Naive thymus-derived CD8-positive, alpha-beta T cell (primary cell): ENCODE results near the gene LIPG. TPM values are rescaled to one million over a fixed set of nuclear protein-coding genes. Genes with fewer than 3 reads are reported as not detected.

Source experiments
- ATAC-seq, 2 donors: fragments of 150-1000 bp; cut with Tn5 transposase in 1 of 2; sonication (Bioruptor Pico), chemical (Tn5 transposase) in 1 of 2; 1 replicate in 1 of 2; 2 replicates in 1 of 2; pipeline ENCODE4 v1.10.0; 2021; ENCODE audit warnings: mild to moderate bottlenecking in 2 of 2, moderate library complexity in 2 of 2
- POLR2A ChIA-PET: fragments of 350-600 bp; sonication (Branson Sonifier 250); formaldehyde crosslinking; loops from one replicate; lab custom pipeline; 2021; ENCODE audit warnings: antibody characterized with exemption; lab: Charles Lee
- DNase-seq, 10 donors: peaks; one replicate each; pipeline versions ENCODE4 v3.0.0 to v3.0.0-alpha.2; 2020 to 2022
- H3K27ac Mint-ChIP-seq, 10 donors: one replicate each; pipeline ENCODE4 v1.8.0; 2020 to 2022; ENCODE audit warnings: mild to moderate bottlenecking in 10 of 10, mixed read lengths in 10 of 10, moderate library complexity in 4 of 10, inconsistent platforms in 1 of 10
- H3K27me3 Mint-ChIP-seq, 5 donors: one replicate each; pipeline ENCODE4 v1.8.0; 2021 to 2022; ENCODE audit warnings: mixed read lengths in 5 of 5
- H3K36me3 Mint-ChIP-seq, 3 donors: one replicate each; pipeline ENCODE4 v1.8.0; 2020 to 2022; ENCODE audit warnings: mixed read lengths in 3 of 3, mild to moderate bottlenecking in 2 of 3, inconsistent platforms in 1 of 3
- H3K4me1 Mint-ChIP-seq, 4 donors: one replicate each; pipeline ENCODE4 v1.8.0; 2021 to 2022; ENCODE audit warnings: mixed read lengths in 4 of 4
- H3K4me3 Mint-ChIP-seq, 10 donors: one replicate each; pipeline ENCODE4 v1.8.0; 2020 to 2022; ENCODE audit warnings: mild to moderate bottlenecking in 10 of 10, mixed read lengths in 10 of 10, moderate library complexity in 6 of 10, inconsistent platforms in 1 of 10
- H3K9me3 Mint-ChIP-seq, 9 donors: one replicate each; pipeline ENCODE4 v1.8.0; 2020 to 2022; ENCODE audit warnings: mixed read lengths in 9 of 9, mild to moderate bottlenecking in 3 of 9, inconsistent platforms in 1 of 9, moderate library complexity in 1 of 9
- polyA plus RNA-seq, 3 donors: library from polyadenylated mRNA; unstranded; fragments of 300-500 nt; fragmentation: Illumina TruSeq; gene quantifications; one replicate each; pipeline ENCODE4 v1.2.3, GENCODE V29; 2021
- total RNA-seq, 8 experiments: library from RNA in 2 of 8; stranded (reverse) in 2 of 8; gene quantifications; one replicate each; pipeline ENCODE4 v1.2.3 and lab custom pipeline; 2021 to 2026

Gene LIPG
- total and polyA plus RNA-seq, 5 experiments from 2014 or later = not detected

DNA sequence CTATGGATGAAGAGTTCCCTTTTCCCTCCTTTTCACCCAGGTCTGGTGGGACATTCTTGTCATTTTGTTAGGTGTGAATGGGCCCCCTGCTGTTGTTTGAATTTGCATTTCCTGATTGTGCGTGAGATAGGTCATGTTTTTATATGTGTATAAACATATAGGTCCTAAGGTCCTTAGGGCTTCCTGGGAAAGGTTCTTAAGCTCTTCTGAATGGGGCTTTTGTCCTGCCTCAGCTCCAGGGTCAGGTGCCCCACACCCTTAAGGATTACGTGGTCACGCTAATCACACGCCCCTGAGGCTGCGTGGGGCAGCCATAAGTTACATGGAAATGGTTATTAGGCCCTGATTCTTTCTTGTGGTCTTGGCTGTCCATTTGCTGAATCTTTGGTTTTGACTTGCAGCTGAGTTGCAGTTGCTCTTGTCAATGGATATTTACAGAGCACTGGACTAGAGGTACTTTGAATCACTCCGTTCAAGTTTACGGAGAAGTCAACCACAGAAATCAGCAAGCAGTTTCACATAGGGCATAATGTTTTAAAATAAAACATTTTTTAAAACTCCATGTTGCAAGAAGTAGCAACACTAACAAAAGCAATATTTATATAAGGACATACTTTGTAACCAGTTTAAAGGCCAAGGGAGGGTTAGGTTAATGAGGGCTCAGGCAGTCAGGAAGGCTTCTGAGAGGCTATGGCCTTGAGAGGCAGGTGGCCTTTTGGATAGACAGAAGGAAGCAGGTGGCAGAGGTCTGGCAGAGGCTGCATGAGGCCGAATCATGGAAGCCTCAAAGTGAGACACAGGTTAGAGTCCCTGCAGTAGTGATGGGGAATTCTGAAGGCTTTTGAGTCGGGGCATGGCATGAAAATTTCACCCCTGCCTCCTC is 24.2 kb downstream of the LIPG start:
- POLR2A ChIA-PET = no interaction called here
- DNase-seq (no peak), ATAC-seq (no peak)
- Mint-ChIP-seq H3K27me3 (peaks cover 6 to 21% (median 9%) of the 10 kb centered on the region in 5 donors), H3K9me3 (no peaks in the 10 kb centered on the region), H3K4me3 (no peak overlapping the region), H3K4me1 (no peaks in the 10 kb centered on the region), H3K36me3 (no peaks in the 10 kb centered on the region), H3K27ac (no peak overlapping the region)

DNA sequence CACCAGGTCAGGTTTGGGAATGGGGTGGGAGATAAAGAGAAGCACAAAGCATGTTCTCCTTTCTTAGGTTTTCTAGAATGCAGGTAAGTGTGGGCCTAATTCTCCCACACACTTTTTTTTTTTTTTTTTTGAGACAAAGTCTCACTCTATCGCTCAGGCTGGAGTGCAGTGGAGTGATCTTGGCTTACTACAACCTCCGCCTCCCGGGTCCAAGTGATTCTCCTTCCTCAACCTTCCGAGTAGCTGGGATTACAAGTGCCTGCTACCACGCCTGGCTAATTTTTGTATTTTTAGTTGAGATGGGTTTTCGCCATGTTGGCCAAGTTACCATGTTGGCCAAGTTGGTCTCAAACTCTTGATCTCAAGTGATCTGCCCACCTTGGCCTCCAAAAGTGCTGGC is 26.3 kb downstream of the LIPG start:
- no peaks in the 10 kb centered on the region for H3K4me1 Mint-ChIP-seq
- peaks cover 3 to 12% (median 4%) of the 10 kb centered on the region in 5 donors for H3K27me3 Mint-ChIP-seq
- ATAC-seq = no peak
- no peak for DNase-seq
- H3K36me3 Mint-ChIP-seq = no peaks in the 10 kb centered on the region
- H3K4me3 Mint-ChIP-seq = no peak overlapping the region
- peak overlapping the region in 1 of 10 donors; percentile 43 for H3K27ac Mint-ChIP-seq
- H3K9me3 Mint-ChIP-seq = no peaks in the 10 kb centered on the region
- POLR2A ChIA-PET = no interaction called here

DNA sequence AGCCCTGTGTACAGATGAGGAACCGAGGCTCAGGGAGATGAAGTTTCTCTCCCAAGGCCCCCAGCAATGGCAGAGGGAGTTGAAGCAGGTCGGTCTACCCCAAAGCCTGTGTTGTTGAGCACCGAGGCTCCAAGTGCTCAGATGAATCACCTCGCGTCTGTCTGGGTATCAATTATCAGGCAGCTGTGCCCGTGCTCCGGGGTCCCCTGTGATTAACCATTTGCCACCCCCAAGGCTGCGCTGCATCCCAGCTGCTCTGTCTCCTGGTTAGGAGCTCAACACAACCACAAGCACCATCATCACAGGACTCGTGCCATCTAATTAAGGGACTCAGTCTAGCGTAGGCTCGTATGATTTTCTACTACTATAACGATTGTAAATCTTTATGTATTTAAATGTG is 27.1 kb downstream of the LIPG start:
- DNase-seq = no peak
- Mint-ChIP-seq H3K27ac (no peak overlapping the region), H3K36me3 (no peaks in the 10 kb centered on the region), H3K4me3 (no peak overlapping the region), H3K9me3 (no peaks in the 10 kb centered on the region), H3K4me1 (no peaks in the 10 kb centered on the region), H3K27me3 (peaks cover 0 to 8% (median 5%) of the 10 kb centered on the region in 5 donors)
- no peak for ATAC-seq
- POLR2A ChIA-PET = no interaction called here

DNA sequence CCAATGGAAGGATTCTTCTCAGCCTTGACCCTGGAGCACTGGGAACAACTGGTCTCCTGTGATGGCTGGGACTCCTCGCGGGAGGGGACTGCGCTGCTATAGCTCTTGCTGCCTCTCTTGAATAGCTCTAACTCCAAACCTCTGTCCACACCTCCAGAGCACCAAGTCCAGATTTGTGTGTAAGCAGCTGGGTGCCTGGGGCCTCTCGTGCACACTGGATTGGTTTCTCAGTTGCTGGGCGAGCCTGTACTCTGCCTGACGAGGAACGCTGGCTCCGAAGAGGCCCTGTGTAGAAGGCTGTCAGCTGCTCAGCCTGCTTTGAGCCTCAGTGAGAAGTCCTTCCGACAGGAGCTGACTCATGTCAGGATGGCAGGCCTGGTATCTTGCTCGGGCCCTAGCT is 28.8 kb downstream of the LIPG start:
- H3K4me1 Mint-ChIP-seq = no peaks in the 10 kb centered on the region
- H3K4me3 Mint-ChIP-seq = no peak overlapping the region
- H3K36me3 Mint-ChIP-seq = no peaks in the 10 kb centered on the region
- ATAC-seq = no peak
- POLR2A ChIA-PET = no interaction called here
- H3K27ac Mint-ChIP-seq = no peak overlapping the region
- no peak for DNase-seq
- H3K9me3 Mint-ChIP-seq = no peaks in the 10 kb centered on the region
- peaks cover 0 to 9% (median 7%) of the 10 kb centered on the region in 5 donors for H3K27me3 Mint-ChIP-seq

DNA sequence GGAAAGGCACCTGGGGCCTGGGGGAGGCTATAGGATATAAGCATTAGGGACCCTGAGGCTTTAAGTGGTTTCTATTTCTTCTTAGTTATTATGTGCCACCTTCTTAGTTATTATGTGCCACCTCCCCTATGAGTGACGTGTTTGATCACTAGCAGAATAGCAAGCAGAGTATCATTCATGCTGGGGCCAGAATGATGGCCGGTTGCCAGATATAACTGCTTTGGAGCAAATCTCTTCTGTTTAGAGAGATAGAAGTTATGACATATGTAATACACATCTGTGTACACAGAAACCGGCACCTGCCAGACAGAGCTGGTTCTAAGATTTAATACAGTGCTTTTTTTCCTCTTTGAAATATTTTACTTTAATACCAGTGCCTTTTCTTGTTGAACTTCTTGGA is 29.4 kb downstream of the LIPG start:
- H3K4me3 Mint-ChIP-seq = no peak overlapping the region
- POLR2A ChIA-PET = no interaction called here
- H3K36me3 Mint-ChIP-seq = no peaks in the 10 kb centered on the region
- no peak for DNase-seq
- no peaks in the 10 kb centered on the region for H3K4me1 Mint-ChIP-seq
- H3K27ac Mint-ChIP-seq = no peak overlapping the region
- H3K9me3 Mint-ChIP-seq = no peaks in the 10 kb centered on the region
- H3K27me3 Mint-ChIP-seq = peaks cover 3 to 9% (median 8%) of the 10 kb centered on the region in 5 donors
- ATAC-seq = no peak

DNA sequence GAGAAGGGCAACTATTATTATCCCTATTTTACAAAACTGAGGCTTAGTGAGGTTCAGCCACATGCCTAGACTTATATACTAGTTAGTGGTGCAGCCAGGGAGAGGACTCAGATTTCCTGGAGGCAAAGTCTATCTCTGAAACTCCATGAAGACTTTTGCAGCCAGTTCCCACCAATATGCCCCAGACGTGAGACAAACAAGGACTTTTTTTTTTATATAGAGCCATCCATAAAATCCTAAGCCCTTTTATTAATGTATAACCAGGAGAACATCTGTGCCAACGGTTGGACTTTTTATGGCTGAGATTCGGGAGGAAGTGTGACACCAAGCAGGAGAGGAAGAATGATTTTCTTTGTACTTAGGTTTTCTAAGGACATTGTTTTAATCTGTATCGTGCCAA is 29.9 kb downstream of the LIPG start:
- DNase-seq = no peak
- POLR2A ChIA-PET = no interaction called here
- Mint-ChIP-seq H3K9me3 (no peaks in the 10 kb centered on the region), H3K36me3 (no peaks in the 10 kb centered on the region), H3K4me1 (no peaks in the 10 kb centered on the region), H3K4me3 (no peak overlapping the region), H3K27ac (no peak overlapping the region), H3K27me3 (peaks cover 3 to 9% (median 8%) of the 10 kb centered on the region in 5 donors)
- ATAC-seq = no peak

DNA sequence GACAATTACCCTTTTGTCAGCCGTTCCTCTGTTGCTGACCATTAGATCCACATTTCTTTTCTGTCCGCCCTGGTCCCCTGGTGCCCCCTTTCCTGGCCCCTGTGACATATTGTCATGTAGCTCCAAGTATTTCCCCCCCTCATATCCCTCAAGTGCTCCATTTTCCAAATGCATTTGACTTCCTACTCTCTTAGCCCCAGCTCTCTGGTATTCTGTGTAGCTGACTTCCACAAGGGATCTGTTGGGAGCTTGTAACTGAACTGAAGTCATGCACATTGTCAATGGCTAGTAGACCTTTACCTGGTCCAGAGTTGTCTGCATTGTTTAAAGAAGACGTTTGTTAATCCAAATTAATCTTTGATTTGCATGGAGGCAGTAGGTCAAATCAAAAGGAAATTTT is 34.8 kb downstream of the LIPG start:
- DNase-seq (no peak), ATAC-seq (no peak)
- H3K36me3 Mint-ChIP-seq = peaks cover 0 to 2% (median 0%) of the 10 kb centered on the region in 3 donors
- H3K9me3 Mint-ChIP-seq = no peaks in the 10 kb centered on the region
- peaks cover 7 to 23% (median 12%) of the 10 kb centered on the region in 5 donors for H3K27me3 Mint-ChIP-seq
- H3K27ac Mint-ChIP-seq = peak overlapping the region in 1 of 10 donors; percentile 19
- peaks cover 0 to 2% (median 0%) of the 10 kb centered on the region in 4 donors for H3K4me1 Mint-ChIP-seq
- POLR2A ChIA-PET = no interaction called here
- H3K4me3 Mint-ChIP-seq = no peak overlapping the region

DNA sequence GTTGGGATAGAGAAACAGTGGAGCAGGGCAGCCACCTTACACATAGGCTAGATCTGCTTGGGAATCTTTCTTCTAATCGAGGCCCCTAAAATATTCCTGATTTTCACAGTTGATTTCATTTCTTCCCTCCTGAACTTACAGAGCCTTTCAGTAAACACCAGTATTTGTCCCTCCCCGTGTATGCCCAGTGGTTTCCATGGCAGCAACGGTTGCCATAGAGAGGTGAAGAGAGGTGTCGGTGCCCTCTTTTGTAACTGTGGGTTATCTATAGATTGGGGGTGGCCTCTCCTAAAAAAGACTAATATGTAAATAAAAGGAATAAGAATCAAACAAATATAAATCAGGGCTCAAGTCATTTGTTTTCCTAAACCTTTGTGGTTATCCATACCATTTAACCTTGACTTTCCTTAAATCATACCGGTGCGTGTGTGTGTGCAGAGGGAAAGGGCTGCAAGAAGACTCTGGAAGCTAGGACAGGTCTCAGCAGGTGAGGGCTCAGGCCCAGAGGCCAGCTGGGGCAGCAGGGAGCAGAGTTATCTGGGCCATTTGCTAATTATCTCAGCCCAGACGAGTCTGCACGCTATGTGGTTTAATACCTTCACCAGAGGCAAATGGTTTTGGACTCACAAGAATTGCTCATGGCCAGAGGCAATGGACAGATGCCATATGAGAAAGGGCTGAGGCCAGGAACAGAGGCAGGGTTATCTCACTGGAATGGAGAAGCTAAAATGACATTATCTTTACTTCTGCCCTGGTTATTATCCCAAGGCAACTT is 35.5 kb downstream of the LIPG start:
- ATAC-seq (no peak), DNase-seq (no peak)
- Mint-ChIP-seq H3K4me1 (peaks cover 0 to 2% (median 0%) of the 10 kb centered on the region in 4 donors), H3K27ac (peak overlapping the region in 1 of 10 donors; percentile 51), H3K27me3 (peaks cover 7 to 23% (median 14%) of the 10 kb centered on the region in 5 donors), H3K4me3 (no peak overlapping the region), H3K36me3 (peaks cover 0 to 2% (median 0%) of the 10 kb centered on the region in 3 donors), H3K9me3 (no peaks in the 10 kb centered on the region)
- POLR2A ChIA-PET = no interaction called here

DNA sequence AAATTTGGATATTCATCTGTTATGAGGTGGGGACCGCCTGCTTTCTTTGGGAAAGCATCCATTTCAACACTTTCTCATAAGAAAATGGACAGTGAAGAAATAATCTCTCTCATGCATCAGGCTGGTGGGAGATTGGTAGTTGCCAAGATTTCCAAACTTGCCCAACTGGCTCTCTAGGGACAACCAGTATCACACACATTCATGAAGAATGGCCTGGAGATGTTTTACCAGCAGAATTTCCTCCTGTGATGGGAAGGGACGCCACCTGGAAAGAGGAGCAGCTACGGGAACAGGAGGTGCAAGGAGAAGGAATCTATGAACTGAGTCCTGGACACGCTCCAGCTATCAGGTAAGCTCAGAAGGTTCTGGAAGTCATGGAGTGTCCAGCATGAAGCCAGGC is 39.4 kb downstream of the LIPG start:
- no peak for DNase-seq
- no peak for ATAC-seq
- Mint-ChIP-seq H3K4me3 (no peak overlapping the region), H3K9me3 (peaks cover 0 to 18% (median 10%) of the 10 kb centered on the region in 9 donors), H3K27me3 (peaks cover 6 to 29% (median 22%) of the 10 kb centered on the region in 5 donors), H3K27ac (no peak overlapping the region), H3K4me1 (peaks cover 0 to 2% (median 0%) of the 10 kb centered on the region in 4 donors), H3K36me3 (peaks cover 0 to 15% (median 2%) of the 10 kb centered on the region in 3 donors)
- POLR2A ChIA-PET = no interaction called here

DNA sequence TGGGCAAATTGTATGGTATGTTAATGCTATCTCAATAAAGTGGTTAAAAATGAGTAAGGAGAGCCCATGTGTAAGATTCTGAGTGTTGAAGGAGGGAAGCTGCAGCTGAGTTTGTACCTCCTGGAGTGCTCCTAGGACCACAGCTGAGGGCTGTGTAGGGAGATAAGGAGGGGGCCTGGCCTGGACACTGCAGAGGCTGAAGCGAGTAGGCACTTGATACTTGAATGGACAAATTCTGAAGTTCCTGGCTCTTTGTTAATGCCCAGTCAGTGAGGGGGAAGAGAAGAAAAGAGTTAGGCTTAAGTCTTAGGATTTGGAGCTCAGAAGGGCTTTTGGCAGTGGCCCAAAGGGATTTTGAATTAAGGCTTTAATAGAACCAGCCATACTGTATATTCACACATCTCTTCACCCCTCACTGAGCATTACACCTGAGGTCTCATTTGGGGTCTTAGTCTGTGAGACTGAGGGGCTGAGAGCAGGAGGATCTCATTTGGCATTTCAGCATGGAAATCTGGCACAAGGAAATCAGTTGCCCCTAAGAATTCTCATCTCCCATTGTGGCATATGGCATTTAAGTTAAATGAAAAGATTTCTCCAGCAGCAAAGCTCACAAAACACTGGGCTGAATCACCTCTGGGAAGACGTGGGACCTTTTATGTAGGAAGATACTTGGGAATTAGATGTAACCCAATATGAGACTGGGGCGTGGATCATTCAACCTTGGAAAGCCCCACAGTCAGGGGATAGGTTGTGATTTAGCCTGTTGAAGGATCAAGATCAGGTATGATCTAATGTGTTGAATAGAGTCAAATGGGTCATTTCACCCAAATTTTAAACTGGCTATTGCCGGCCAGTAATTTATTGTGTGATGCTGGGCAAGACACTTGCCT is 46.8 kb downstream of the LIPG start:
- POLR2A ChIA-PET = no interaction called here
- Mint-ChIP-seq H3K27ac (no peak overlapping the region), H3K36me3 (peaks cover 0 to 15% (median 0%) of the 10 kb centered on the region in 3 donors), H3K9me3 (peaks cover 0 to 20% (median 10%) of the 10 kb centered on the region in 9 donors), H3K4me3 (no peak overlapping the region), H3K4me1 (no peaks in the 10 kb centered on the region), H3K27me3 (peaks cover 2 to 21% (median 12%) of the 10 kb centered on the region in 5 donors)
- DNase-seq = no peak
- ATAC-seq = no peak

DNA sequence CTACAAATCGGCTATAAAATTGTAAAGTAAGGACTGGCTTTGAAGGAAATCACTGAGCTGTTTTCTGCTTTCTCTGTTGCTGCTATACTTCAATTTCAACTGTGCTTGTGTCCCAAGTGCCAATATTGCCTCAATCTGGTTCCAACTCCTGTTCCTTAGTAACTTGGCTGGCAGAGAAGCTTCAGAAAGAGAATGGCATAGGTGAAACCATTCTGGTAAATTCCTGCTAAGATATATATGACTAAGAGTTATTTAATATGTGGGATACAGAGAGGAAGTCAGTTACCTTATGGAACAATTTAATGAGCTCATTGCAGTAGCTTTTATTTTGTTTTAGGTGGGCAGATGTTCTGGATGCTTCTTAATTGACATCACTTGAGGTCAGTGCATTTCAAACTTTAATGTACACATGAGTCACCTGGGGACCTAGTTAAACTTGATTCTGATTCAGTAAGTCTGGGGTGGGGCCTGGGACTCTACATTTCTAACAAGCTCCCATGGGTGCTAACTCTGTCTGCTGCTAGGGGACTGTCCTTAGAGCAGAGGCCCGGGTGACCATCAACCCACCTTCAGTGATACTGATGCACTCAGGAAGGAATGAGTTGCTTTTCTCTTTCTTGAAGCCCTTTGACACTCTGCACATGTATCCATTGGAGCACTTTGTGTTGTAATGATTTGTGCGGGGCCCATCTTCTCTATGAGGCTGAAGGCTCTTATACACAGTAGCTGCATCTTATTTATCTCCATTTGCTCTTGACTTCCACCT is 47.6 kb downstream of the LIPG start:
- ATAC-seq = no peak
- H3K27ac Mint-ChIP-seq = no peak overlapping the region

More for the DNA sequence above, 47.6 kb downstream of the LIPG start:
- H3K4me3 Mint-ChIP-seq = no peak overlapping the region
- H3K4me1 Mint-ChIP-seq = no peaks in the 10 kb centered on the region
- no peak for DNase-seq
- H3K9me3 Mint-ChIP-seq = peaks cover 0 to 20% (median 10%) of the 10 kb centered on the region in 9 donors
- H3K36me3 Mint-ChIP-seq = peaks cover 0 to 15% (median 0%) of the 10 kb centered on the region in 3 donors
- peaks cover 2 to 24% (median 11%) of the 10 kb centered on the region in 5 donors for H3K27me3 Mint-ChIP-seq
- POLR2A ChIA-PET = no interaction called here
